ENCODE measurements around the gene PLEKHG4B. TPM values are rescaled to one million over a fixed set of nuclear protein-coding genes. Genes with fewer than 3 reads are reported as not detected.

Gene PLEKHG4B
- polyA plus RNA-seq, 3 donors, result not detected

GRCh38 chr5:160173-160510 lies 68.2 kb downstream of the PLEKHG4B start:
- H3K27me3 ChIP-seq (ENCODE audit: control insufficient read depth in 2 of 2, insufficient read depth in 2 of 2, low read length in 2 of 2), result no peaks in the 10 kb centered on the region

GRCh38 chr5:160921-161802 lies 69.2 kb downstream of the PLEKHG4B start:
- Histone ChIP-seq H3K4me1 (ENCODE audit: control insufficient read depth in 1 of 2, insufficient read depth in 2 of 2, low read length in 2 of 2) (no peaks in the 10 kb centered on the region), H3K4me2 (replicated peaks; ENCODE audit: extremely low read depth, low read length, poor library complexity, severe bottlenecking) (no peak overlapping the region), H3K9ac (ENCODE audit: insufficient read depth, low read length, poor library complexity, severe bottlenecking) (no peak overlapping the region), H3K36me3 (replicated peaks in 1 of 2; ENCODE audit: control insufficient read depth in 1 of 2, insufficient read depth in 2 of 2, low read length in 2 of 2) (no peaks in the 10 kb centered on the region), H3K9me3 (replicated peaks in 1 of 2; ENCODE audit: control insufficient read depth in 1 of 2, insufficient read depth in 1 of 2, low read length in 2 of 2) (peaks cover 0 to 7% of the 10 kb centered on the region in 2 donors), H3K79me2 (ENCODE audit: insufficient read depth, low read length) (no peaks in the 10 kb centered on the region), H3K4me3 (replicated peaks in 1 of 3; ENCODE audit: low read depth in 2 of 3, low read length in 3 of 3) (no peak overlapping the region), H3K27ac (ENCODE audit: low read depth in 1 of 2, low read length in 2 of 2) (no peak overlapping the region), H2AFZ (ENCODE audit: insufficient read depth, low read depth, low read length, poor library complexity, severe bottlenecking) (no peak overlapping the region), H3K27me3 (ENCODE audit: control insufficient read depth in 2 of 2, insufficient read depth in 2 of 2, low read length in 2 of 2) (no peaks in the 10 kb centered on the region), H4K20me1 (ENCODE audit: insufficient read depth, low read length) (no peaks in the 10 kb centered on the region)
- Mint-ChIP-seq H3K27ac (no peak overlapping the region), H3K36me3 (no peaks in the 10 kb centered on the region), H3K9me3 (peaks cover 3 to 13% (median 6%) of the 10 kb centered on the region in 7 donors), H3K27me3 (ENCODE audit: low read depth in 3 of 3) (peaks cover 10 to 12% (median 12%) of the 10 kb centered on the region in 3 donors), H3K4me1 (no peaks in the 10 kb centered on the region), H3K4me3 (no peak overlapping the region)
- TF ChIP-seq CTCF (IDR thresholded peaks at IDR 0.05), result no peak
- 97% methylated on average over 20 of the region's 23 CpGs for WGBS (ENCODE audit: insufficient coverage)
- DNase-seq, result no peak
- intact Hi-C loops (cut with micrococcal nuclease), result no loop called here

More at GRCh38 chr5:160173-160510, 68.2 kb downstream of the PLEKHG4B start:
- Histone ChIP-seq H3K9ac (ENCODE audit: insufficient read depth, low read length, poor library complexity, severe bottlenecking) (no peak overlapping the region), H3K9me3 (replicated peaks in 1 of 2; ENCODE audit: control insufficient read depth in 1 of 2, insufficient read depth in 1 of 2, low read length in 2 of 2) (peaks cover 0 to 7% of the 10 kb centered on the region in 2 donors), H3K4me2 (replicated peaks; ENCODE audit: extremely low read depth, low read length, poor library complexity, severe bottlenecking) (no peak overlapping the region), H2AFZ (ENCODE audit: insufficient read depth, low read depth, low read length, poor library complexity, severe bottlenecking) (no peak overlapping the region), H3K4me1 (ENCODE audit: control insufficient read depth in 1 of 2, insufficient read depth in 2 of 2, low read length in 2 of 2) (no peaks in the 10 kb centered on the region), H3K36me3 (replicated peaks in 1 of 2; ENCODE audit: control insufficient read depth in 1 of 2, insufficient read depth in 2 of 2, low read length in 2 of 2) (no peaks in the 10 kb centered on the region), H3K4me3 (replicated peaks in 1 of 3; ENCODE audit: low read depth in 2 of 3, low read length in 3 of 3) (no peak overlapping the region), H4K20me1 (ENCODE audit: insufficient read depth, low read length) (no peaks in the 10 kb centered on the region), H3K79me2 (ENCODE audit: insufficient read depth, low read length) (no peaks in the 10 kb centered on the region), H3K27ac (ENCODE audit: low read depth in 1 of 2, low read length in 2 of 2) (no peak overlapping the region)
- Mint-ChIP-seq H3K9me3 (peaks cover 3 to 13% (median 4%) of the 10 kb centered on the region in 7 donors), H3K4me1 (no peaks in the 10 kb centered on the region), H3K4me3 (no peak overlapping the region), H3K27me3 (ENCODE audit: low read depth in 3 of 3) (peaks cover 10 to 12% (median 12%) of the 10 kb centered on the region in 3 donors), H3K27ac (no peak overlapping the region), H3K36me3 (no peaks in the 10 kb centered on the region)
- TF ChIP-seq CTCF (IDR thresholded peaks at IDR 0.05), result no peak
- DNase-seq, result no peak
- WGBS (ENCODE audit: insufficient coverage), result 96% methylated on average over 8 of the region's 14 CpGs
- intact Hi-C loops (cut with micrococcal nuclease), result no loop called here

All from CD14-positive monocyte (primary cell).